Esophagus muscularis mucosa (tissue), 2 donors: ENCODE data around the gene PRKAR1B.
"Not testable (repeated sequence)": the region's sequence is repeated elsewhere in the genome, so short reads cannot be mapped to it uniquely, and the experiment has no call there.

Source experiments
- EP300 ChIP-seq: sonication (generic); formaldehyde crosslinking; IDR thresholded peaks from one replicate; pipeline ENCODE4 v1.6.1; 2017; ENCODE audit warnings: antibody characterized with exemption
- POLR2A ChIP-seq: fragments of 450-650 bp; IDR thresholded peaks from one replicate; pipeline ENCODE4 v1.6.1; 2017; ENCODE audit warnings: antibody characterized with exemption, moderate library complexity, mild to moderate bottlenecking, low read depth

GRCh38 chr7:611837-612236 is 115.2 kb downstream of the PRKAR1B start:
- not testable (repeated sequence) for TF ChIP-seq POLR2A, EP300
